Measurements from ENCODE around the gene ICE2. TPM values are rescaled to one million over a fixed set of nuclear protein-coding genes. Genes with fewer than 3 reads are reported as not detected.

ICE2 gene
- total RNA-seq, 6 experiments from 2014 or later: 29.3 to 36.9 (median 33.8) TPM

DNA sequence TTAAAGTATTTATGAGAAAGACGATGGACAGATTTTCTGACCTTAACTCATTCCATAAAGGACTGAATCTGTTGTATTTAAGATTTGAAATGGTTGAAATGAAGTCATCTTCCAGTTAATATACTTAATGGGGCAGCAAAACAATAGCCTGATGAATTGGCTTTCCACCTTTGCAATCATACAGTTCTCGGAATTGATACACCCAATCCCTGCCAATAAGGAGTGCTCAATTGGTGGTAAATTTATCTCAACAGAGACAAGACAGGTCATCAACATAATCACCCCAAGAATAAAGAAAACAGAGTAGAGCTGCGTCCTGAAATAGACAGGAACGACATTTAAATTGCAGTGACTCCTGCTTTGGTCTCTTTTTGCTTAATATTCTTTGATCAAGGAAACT lies 92.3 kb downstream of the ICE2 start:
- Mint-ChIP-seq H3K4me3 (peak overlapping the region; percentile 70), H3K27me3 (ENCODE audit: insufficient read depth) (peaks cover 36% of the 10 kb centered on the region), H3K4me1 (ENCODE audit: low read depth) (peaks cover 95% of the 10 kb centered on the region), H3K27ac (peak overlapping the region; percentile 73), H3K9me3 (no peaks in the 10 kb centered on the region; the same call in 1 of the 2 replicates), H3K36me3 (ENCODE audit: low read depth) (peaks cover 74% of the 10 kb centered on the region)
- TF ChIP-seq, protein P1, sequence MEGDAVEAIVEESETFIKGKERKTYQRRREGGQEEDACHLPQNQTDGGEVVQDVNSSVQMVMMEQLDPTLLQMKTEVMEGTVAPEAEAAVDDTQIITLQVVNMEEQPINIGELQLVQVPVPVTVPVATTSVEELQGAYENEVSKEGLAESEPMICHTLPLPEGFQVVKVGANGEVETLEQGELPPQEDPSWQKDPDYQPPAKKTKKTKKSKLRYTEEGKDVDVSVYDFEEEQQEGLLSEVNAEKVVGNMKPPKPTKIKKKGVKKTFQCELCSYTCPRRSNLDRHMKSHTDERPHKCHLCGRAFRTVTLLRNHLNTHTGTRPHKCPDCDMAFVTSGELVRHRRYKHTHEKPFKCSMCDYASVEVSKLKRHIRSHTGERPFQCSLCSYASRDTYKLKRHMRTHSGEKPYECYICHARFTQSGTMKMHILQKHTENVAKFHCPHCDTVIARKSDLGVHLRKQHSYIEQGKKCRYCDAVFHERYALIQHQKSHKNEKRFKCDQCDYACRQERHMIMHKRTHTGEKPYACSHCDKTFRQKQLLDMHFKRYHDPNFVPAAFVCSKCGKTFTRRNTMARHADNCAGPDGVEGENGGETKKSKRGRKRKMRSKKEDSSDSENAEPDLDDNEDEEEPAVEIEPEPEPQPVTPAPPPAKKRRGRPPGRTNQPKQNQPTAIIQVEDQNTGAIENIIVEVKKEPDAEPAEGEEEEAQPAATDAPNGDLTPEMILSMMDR (IDR thresholded peaks at IDR 0.05): no peak
- DNase-seq: no peak

DNA sequence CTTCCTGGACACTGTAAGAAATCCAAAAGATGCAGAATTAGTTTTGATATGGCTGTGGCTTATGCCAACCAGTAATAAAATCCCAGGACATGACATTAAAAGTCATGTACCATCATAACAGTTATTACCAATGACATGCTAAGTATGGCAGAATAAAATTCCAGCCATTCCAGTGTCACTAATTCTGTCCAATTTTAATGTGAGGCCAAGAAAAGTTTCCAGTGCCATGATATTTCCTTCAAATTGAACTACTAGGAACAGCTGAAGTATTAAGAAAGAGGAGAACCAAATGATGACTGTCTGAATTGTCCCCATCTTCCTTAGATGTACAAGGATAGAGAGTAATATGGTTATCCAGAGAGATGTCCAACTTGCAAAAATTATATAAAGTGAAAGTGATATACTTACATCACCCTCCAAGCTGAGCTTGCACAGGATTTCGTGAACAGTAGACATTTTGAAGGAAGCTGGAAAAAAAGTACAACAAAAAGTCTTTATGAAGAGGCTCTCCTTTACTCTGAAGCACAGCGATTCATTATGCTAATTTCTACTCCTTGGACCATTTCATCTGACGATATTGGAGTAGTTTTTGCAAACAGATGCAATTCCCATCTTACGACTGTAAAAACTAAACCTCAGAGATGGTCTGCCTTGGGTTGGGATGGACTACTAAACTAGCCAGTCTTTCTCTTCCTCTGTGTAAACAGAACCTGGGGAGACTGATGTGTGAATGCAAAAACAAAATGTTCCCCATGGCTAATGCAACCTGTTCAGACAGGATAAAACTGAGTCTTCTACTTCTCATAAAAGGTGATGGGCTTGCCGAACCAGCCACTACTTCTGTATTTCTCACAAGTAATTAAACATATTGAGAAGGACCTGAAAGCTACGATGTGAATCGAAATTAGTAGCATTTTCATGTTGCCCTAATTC lies 93.1 kb downstream of the ICE2 start:
- H3K36me3 Mint-ChIP-seq (ENCODE audit: low read depth): peaks cover 74% of the 10 kb centered on the region
- peaks cover 95% of the 10 kb centered on the region for H3K4me1 Mint-ChIP-seq (ENCODE audit: low read depth)
- H3K27ac Mint-ChIP-seq: peak overlapping the region; percentile 73
- peaks cover 33% of the 10 kb centered on the region for H3K27me3 Mint-ChIP-seq (ENCODE audit: insufficient read depth)
- no peak for DNase-seq
- no peaks in the 10 kb centered on the region; the same call in 1 of the 2 replicates for H3K9me3 Mint-ChIP-seq
- peak overlapping the region; percentile 70 for H3K4me3 Mint-ChIP-seq
- TF ChIP-seq, protein P1 (IDR thresholded peaks at IDR 0.05): no peak

DNA sequence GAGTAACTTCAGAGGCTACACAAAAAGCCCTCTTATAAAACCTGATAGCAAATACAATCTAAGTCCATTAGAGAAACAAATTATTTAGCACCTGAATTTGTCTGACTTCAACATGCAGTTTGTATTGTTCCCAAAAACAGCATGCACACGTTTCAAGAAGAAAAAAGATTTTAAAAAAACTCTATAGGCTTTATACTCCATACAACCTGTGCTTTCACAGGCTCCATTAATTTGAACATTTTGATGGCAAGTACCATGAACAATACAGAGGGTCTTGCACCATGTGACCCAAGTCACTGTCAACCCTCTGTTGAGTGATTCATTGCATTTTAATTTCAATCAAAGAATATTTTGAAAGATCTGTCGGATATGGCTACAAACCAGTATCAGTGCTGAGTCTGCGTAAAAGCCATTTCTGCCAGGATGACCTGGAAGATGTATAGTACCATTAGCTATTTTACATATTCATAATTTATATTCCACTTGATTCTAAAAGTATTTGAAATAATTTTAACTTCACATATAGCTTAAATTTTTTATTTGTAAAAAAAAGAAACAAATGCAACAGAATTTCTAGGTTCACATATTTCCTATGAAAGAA lies 94.3 kb downstream of the ICE2 start:
- peak overlapping the region; percentile 94 for H3K27ac Mint-ChIP-seq
- peaks cover 95% of the 10 kb centered on the region for H3K4me1 Mint-ChIP-seq (ENCODE audit: low read depth)
- peak overlapping the region; percentile 73 for H3K4me3 Mint-ChIP-seq
- DNase-seq: no peak
- peaks cover 73% of the 10 kb centered on the region for H3K36me3 Mint-ChIP-seq (ENCODE audit: low read depth)
- H3K27me3 Mint-ChIP-seq (ENCODE audit: insufficient read depth): peaks cover 33% of the 10 kb centered on the region
- TF ChIP-seq, protein P1 (IDR thresholded peaks at IDR 0.05): no peak
- H3K9me3 Mint-ChIP-seq: no peaks in the 10 kb centered on the region; the same call in 1 of the 2 replicates

DNA sequence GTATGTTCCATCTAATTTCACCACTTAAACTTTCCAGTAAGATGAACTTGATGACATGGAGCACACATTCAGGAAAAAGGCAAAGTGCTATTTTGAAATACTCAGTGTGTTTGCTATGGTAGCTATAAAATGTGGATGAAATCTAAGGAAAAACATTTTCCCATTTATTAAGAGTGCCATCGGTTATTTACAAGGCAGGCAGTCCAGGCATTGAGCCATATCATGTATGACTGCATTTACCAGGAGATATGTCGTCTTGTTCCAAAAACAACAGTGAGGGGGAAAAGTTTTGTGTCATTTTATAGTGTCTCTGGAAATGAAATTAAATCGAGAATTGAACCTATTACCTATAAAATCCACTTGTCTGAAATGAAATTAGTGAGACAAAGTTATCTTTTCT lies 94.9 kb downstream of the ICE2 start:
- Mint-ChIP-seq H3K4me1 (ENCODE audit: low read depth) (peaks cover 95% of the 10 kb centered on the region), H3K27me3 (ENCODE audit: insufficient read depth) (peaks cover 28% of the 10 kb centered on the region), H3K36me3 (ENCODE audit: low read depth) (peaks cover 67% of the 10 kb centered on the region), H3K4me3 (peak overlapping the region; percentile 73), H3K9me3 (no peaks in the 10 kb centered on the region; the same call in 1 of the 2 replicates), H3K27ac (peak overlapping the region; percentile 94)
- DNase-seq: no peak
- TF ChIP-seq, protein P1 (IDR thresholded peaks at IDR 0.05): no peak

DNA sequence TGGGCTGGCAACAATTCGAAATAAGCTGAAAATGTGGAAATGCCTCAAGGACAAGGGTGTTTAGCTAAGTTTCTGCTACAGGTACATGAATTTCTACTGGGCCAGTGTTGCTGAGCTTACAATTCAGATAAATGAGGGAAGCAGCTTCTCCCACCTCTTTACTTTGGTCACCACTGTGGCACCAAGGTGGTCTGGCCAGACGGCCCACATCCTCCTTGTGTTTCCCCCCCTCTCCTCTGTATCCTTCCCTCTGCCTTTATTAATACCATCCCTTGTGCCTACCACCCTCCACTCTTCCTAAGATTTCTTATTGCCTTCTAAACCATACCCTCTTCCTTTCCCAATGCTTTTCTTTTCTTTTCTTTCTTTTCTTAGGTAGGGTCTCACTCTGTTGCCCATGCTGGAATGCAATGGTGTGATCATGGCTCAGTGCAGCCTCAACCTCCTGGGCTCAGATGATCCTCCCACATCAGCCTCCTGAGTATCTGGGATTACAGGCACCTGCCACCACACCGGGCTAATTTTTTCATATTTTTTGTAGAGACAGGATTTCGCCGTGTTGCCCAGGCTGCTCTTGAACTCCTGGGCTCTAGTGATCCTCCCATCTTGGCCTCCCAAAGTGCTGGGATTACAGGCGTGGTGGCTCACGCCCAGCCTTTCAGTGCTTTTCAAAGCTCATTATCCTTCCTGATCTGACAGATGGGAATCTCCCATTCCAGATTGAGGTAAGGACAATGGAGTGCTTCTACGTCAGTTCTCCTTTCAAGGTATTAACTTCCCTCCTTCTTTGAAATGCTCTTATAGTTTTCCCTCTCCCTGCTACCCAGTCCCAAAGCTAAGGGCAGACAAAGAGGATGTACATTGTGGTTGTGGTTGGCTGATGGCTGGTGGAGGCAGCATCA lies 95.9 kb downstream of the ICE2 start:
- H3K27me3 Mint-ChIP-seq (ENCODE audit: insufficient read depth): peaks cover 24% of the 10 kb centered on the region
- H3K27ac Mint-ChIP-seq: peak overlapping the region; percentile 94
- no peaks in the 10 kb centered on the region; the same call in 1 of the 2 replicates for H3K9me3 Mint-ChIP-seq
- no peak for DNase-seq
- TF ChIP-seq, protein P1 (IDR thresholded peaks at IDR 0.05): no peak
- H3K4me1 Mint-ChIP-seq (ENCODE audit: low read depth): peaks cover 94% of the 10 kb centered on the region
- H3K4me3 Mint-ChIP-seq: peak overlapping the region; percentile 73
- H3K36me3 Mint-ChIP-seq (ENCODE audit: low read depth): peaks cover 64% of the 10 kb centered on the region

All from HFFc6 (cell line).